HG03354 (cell line): ENCODE data around the gene CACNA2D2.

ENCODE experiments used
- ATAC-seq: cut with Tn5 transposase; IDR thresholded peaks from one replicate; pipeline ENCODE4 v1.9.1; 2021; ENCODE audit warnings: mild to moderate bottlenecking; ENCODE audit not compliant: unreplicated experiment, poor library complexity, severe bottlenecking

The CACNA2D2 gene

GRCh38 chr3:50472958-50473357 lies 30.5 kb downstream of the CACNA2D2 start:
- ATAC-seq: no peak

- ATAC-seq: no peak
Measured at GRCh38 chr3:50470658-50471057, 32.8 kb downstream of the CACNA2D2 start.

- ATAC-seq: no peak
Measured at GRCh38 chr3:50467919-50468318, 35.5 kb downstream of the CACNA2D2 start.

- ATAC-seq: no peak
Measured at GRCh38 chr3:50466177-50466576, 37.3 kb downstream of the CACNA2D2 start.

GRCh38 chr3:50464569-50464968 lies 38.9 kb downstream of the CACNA2D2 start:
- ATAC-seq: no peak

- no peak for ATAC-seq
Measured at GRCh38 chr3:50459785-50460184, 43.6 kb downstream of the CACNA2D2 start.

GRCh38 chr3:50457988-50458387 lies 45.4 kb downstream of the CACNA2D2 start:
- ATAC-seq: no peak

GRCh38 chr3:50455161-50456018 lies 48.0 kb downstream of the CACNA2D2 start:
- no peak for ATAC-seq

- ATAC-seq: no peak
Measured at GRCh38 chr3:50454481-50455070, 48.9 kb downstream of the CACNA2D2 start.

GRCh38 chr3:50453907-50454306 lies 49.5 kb downstream of the CACNA2D2 start:
- no peak for ATAC-seq

- no peak for ATAC-seq
Measured at GRCh38 chr3:50450209-50450921, 53.1 kb downstream of the CACNA2D2 start.

GRCh38 chr3:50448752-50449539 lies 54.5 kb downstream of the CACNA2D2 start:
- ATAC-seq: no peak

GRCh38 chr3:50447290-50447840 lies 56.1 kb downstream of the CACNA2D2 start:
- ATAC-seq: no peak

GRCh38 chr3:50445919-50446318 lies 57.5 kb downstream of the CACNA2D2 start:
- no peak for ATAC-seq

- no peak for ATAC-seq
Measured at GRCh38 chr3:50444782-50445181, 58.7 kb downstream of the CACNA2D2 start.

GRCh38 chr3:50444213-50444612 lies 59.2 kb downstream of the CACNA2D2 start:
- no peak for ATAC-seq

GRCh38 chr3:50442945-50443579 lies 60.4 kb downstream of the CACNA2D2 start:
- ATAC-seq: no peak

GRCh38 chr3:50441424-50442217 lies 61.8 kb downstream of the CACNA2D2 start:
- no peak for ATAC-seq
